H9 (cell line): Measurements from ENCODE around the gene PGS1. TPM values are rescaled to one million over a fixed set of nuclear protein-coding genes. Genes with fewer than 3 reads are reported as not detected.

Source experiments
- DNase-seq: peaks from one replicate; pipeline ENCODE4 v3.0.0-alpha.2; 2017
- H2AFZ ChIP-seq: one replicate; pipeline ENCODE4 v1.6.1; 2013; ENCODE audit warnings: mild to moderate bottlenecking, low read length, control low read depth, moderate library complexity
- H2AK5ac ChIP-seq: 2 replicates; pipeline ENCODE4 v1.6.1; 2013; ENCODE audit warnings: low read length, control low read depth, mixed read lengths; ENCODE audit not compliant: insufficient read length
- H2BK120ac ChIP-seq: one replicate; pipeline ENCODE4 v1.6.1; 2013; ENCODE audit warnings: low read depth, mild to moderate bottlenecking, low read length, control low read depth, inconsistent platforms; ENCODE audit not compliant: poor library complexity, severe bottlenecking
- H2BK12ac ChIP-seq: 2 replicates; pipeline ENCODE4 v1.6.1; 2013; ENCODE audit warnings: low read length, control low read depth, mixed read lengths, low read depth; ENCODE audit not compliant: insufficient read length
- H2BK15ac ChIP-seq: 2 replicates; pipeline ENCODE4 v1.6.1; 2013; ENCODE audit warnings: low read depth, low read length, control low read depth
- H2BK20ac ChIP-seq: one replicate; pipeline ENCODE4 v1.6.1; 2013; ENCODE audit warnings: low read depth, mild to moderate bottlenecking, low read length, control low read depth, inconsistent platforms; ENCODE audit not compliant: poor library complexity, severe bottlenecking
- H2BK5ac ChIP-seq: 2 replicates; pipeline ENCODE4 v1.6.1; 2013; ENCODE audit warnings: low read length, control low read depth, mixed read lengths; ENCODE audit not compliant: insufficient read length
- H3K14ac ChIP-seq: 2 replicates; pipeline ENCODE4 v1.6.1; 2013; ENCODE audit warnings: low read length, control low read depth; ENCODE audit not compliant: insufficient read depth
- H3K18ac ChIP-seq: 2 replicates; pipeline ENCODE4 v1.6.1; 2013; ENCODE audit warnings: low read depth, mild to moderate bottlenecking, mixed read lengths, low read length, control low read depth; ENCODE audit not compliant: insufficient read length
- H3K23ac ChIP-seq: 2 replicates; pipeline ENCODE4 v1.6.1; 2013; ENCODE audit warnings: low read length, control low read depth, mixed read lengths, low read depth; ENCODE audit not compliant: insufficient read length
- H3K23me2 ChIP-seq: 2 replicates; pipeline ENCODE4 v1.6.1; 2013; ENCODE audit warnings: low read depth, mild to moderate bottlenecking, mixed read lengths, low read length, control low read depth; ENCODE audit not compliant: insufficient read length, poor library complexity, severe bottlenecking
- H3K27ac ChIP-seq: 2 replicates; pipeline ENCODE4 v1.5.1; 2013; ENCODE audit warnings: low read length, control low read depth, mixed read lengths, low read depth; ENCODE audit not compliant: insufficient read length
- H3K27me3 ChIP-seq: 2 replicates; pipeline ENCODE4 v1.6.1; 2013; ENCODE audit warnings: low read length, control low read depth, inconsistent platforms; ENCODE audit not compliant: insufficient read depth
- H3K4ac ChIP-seq: 2 replicates; pipeline ENCODE4 v1.6.1; 2013; ENCODE audit warnings: low read depth, mild to moderate bottlenecking, control low read depth, inconsistent platforms, low read length, moderate library complexity
- H3K4me1 ChIP-seq: 2 replicates; pipeline ENCODE4 v1.6.1; 2013; ENCODE audit warnings: low read length, control low read depth, inconsistent platforms; ENCODE audit not compliant: insufficient read depth
- H3K4me2 ChIP-seq: 2 replicates; pipeline ENCODE4 v1.6.1; 2013; ENCODE audit warnings: low read length, control low read depth, mixed read lengths; ENCODE audit not compliant: insufficient read length, insufficient read depth
- H3K56ac ChIP-seq: 2 replicates; pipeline ENCODE4 v1.6.1; 2013; ENCODE audit warnings: low read depth, mild to moderate bottlenecking, mixed read lengths, low read length, control low read depth; ENCODE audit not compliant: insufficient read length
- H3K79me1 ChIP-seq: 2 replicates; pipeline ENCODE4 v1.6.1; 2013; ENCODE audit warnings: low read depth, mild to moderate bottlenecking, moderate library complexity, low read length, control low read depth, inconsistent platforms; ENCODE audit not compliant: insufficient read depth, poor library complexity, severe bottlenecking
- H3K79me2 ChIP-seq: 2 replicates; pipeline ENCODE4 v1.6.1; 2013; ENCODE audit warnings: low read length, control low read depth, inconsistent platforms; ENCODE audit not compliant: insufficient read depth
- H3K9ac ChIP-seq: 2 replicates; pipeline ENCODE4 v1.6.1; 2013; ENCODE audit warnings: low read length, control low read depth, mixed read lengths; ENCODE audit not compliant: insufficient read length; ENCODE audit errors: extremely low read depth
- H3K9me3 ChIP-seq: one replicate; pipeline ENCODE4 v1.6.1; 2013; ENCODE audit warnings: low read depth, low read length, inconsistent platforms; ENCODE audit not compliant: control insufficient read depth
- H3T11ph ChIP-seq: one replicate; pipeline ENCODE4 v1.6.1; 2013; ENCODE audit warnings: mild to moderate bottlenecking, low read length, control low read depth, inconsistent platforms
- H4K20me1 ChIP-seq: one replicate; pipeline ENCODE4 v1.6.1; 2013; ENCODE audit not compliant: control insufficient read depth, insufficient read length, insufficient read depth
- H4K5ac ChIP-seq: 2 replicates; pipeline ENCODE4 v1.6.1; 2013; ENCODE audit warnings: low read depth, mild to moderate bottlenecking, mixed read lengths, low read length, control low read depth; ENCODE audit not compliant: insufficient read length
- H4K8ac ChIP-seq: replicated peaks from 2 replicates; pipeline ENCODE4 v1.6.1; 2013; ENCODE audit warnings: low read length, control low read depth, mixed read lengths, low read depth; ENCODE audit not compliant: insufficient read length
- H4K91ac ChIP-seq: 2 replicates; pipeline ENCODE4 v1.6.1; 2013; ENCODE audit warnings: low read depth, mild to moderate bottlenecking, moderate library complexity, mixed read lengths, low read length, control low read depth; ENCODE audit not compliant: insufficient read length
- H3K27ac Mint-ChIP-seq, 3 experiments: 2 replicates in 2 of 3; 3 replicates in 1 of 3; pipeline ENCODE4 v1.8.0; 2020 to 2021; ENCODE audit warnings: mixed read lengths in 3 of 3, mild to moderate bottlenecking in 1 of 3, moderate library complexity in 1 of 3
- H3K27me3 Mint-ChIP-seq: 2 replicates; pipeline ENCODE4 v1.8.0; 2021; ENCODE audit warnings: low read depth, mild to moderate bottlenecking, moderate library complexity, mixed read lengths
- H3K36me3 Mint-ChIP-seq, 3 experiments: 2 replicates in 2 of 3; 3 replicates in 1 of 3; pipeline ENCODE4 v1.8.0; 2020 to 2021; ENCODE audit warnings: low read depth in 3 of 3, mixed read lengths in 3 of 3; ENCODE audit not compliant: insufficient read depth in 1 of 3
- H3K4me1 Mint-ChIP-seq, 2 experiments: 2 replicates each; pipeline ENCODE4 v1.8.0; 2020; ENCODE audit warnings: mixed read lengths in 2 of 2
- H3K4me3 Mint-ChIP-seq, 2 experiments: 2 replicates in 1 of 2; 3 replicates in 1 of 2; pipeline ENCODE4 v1.8.0; 2020 to 2021; ENCODE audit warnings: mild to moderate bottlenecking in 2 of 2, mixed read lengths in 2 of 2, moderate library complexity in 1 of 2
- H3K9me3 Mint-ChIP-seq, 2 experiments: 2 replicates in 1 of 2; 3 replicates in 1 of 2; pipeline ENCODE4 v1.8.0; 2020; ENCODE audit warnings: mild to moderate bottlenecking in 2 of 2, mixed read lengths in 2 of 2, moderate library complexity in 1 of 2
- WGBS: extraction: QIAGEN DNeasy Blood & Tissue Kit; methylation state at CpG from one replicate; pipeline ENCODE4 v1.1.7; 2013; ENCODE audit warnings: missing lambda C conversion rate, low lambda C conversion rate, mixed read lengths; ENCODE audit not compliant: insufficient read length; ENCODE audit errors: extremely low coverage; 5-methylcytosine and 5-hydroxymethylcytosine counted together
- total RNA-seq: library from RNA; stranded (reverse); gene quantifications from 2 replicates; pipeline ENCODE4 v1.2.1, GENCODE V29; 2021
- TF ChIP-seq, protein P1 (sequence below): fragments of 200-600 bp; sonication (generic); conservative IDR thresholded peaks from 3 replicates; pipeline ENCODE4 v1.8.0; 2021; ENCODE audit warnings: antibody characterized with exemption, mild to moderate bottlenecking

The PGS1 gene
- total RNA-seq, 1 experiment from 2014 or later = 45.7 TPM

- Histone ChIP-seq H3K27me3 (no peaks in the 10 kb centered on the region), H3T11ph (no peak overlapping the region), H3K4me1 (peaks cover 17% of the 10 kb centered on the region; the same call in 1 of the 2 replicates), H3K23ac (no peak overlapping the region), H4K91ac (no peak overlapping the region), H3K23me2 (peaks cover 23% of the 10 kb centered on the region), H3K4me2 (no peak overlapping the region), H3K18ac (no peak overlapping the region), H2BK5ac (no peak overlapping the region), H3K79me2 (peaks cover 15% of the 10 kb centered on the region; the same call in 1 of the 2 replicates), H3K56ac (no peak overlapping the region), H4K20me1 (no peaks in the 10 kb centered on the region), H3K4ac (no peak overlapping the region), H2BK15ac (no peak overlapping the region), H2AK5ac (no peak overlapping the region), H3K9me3 (no peaks in the 10 kb centered on the region), H2BK120ac (no peak overlapping the region), H3K27ac (no peak overlapping the region), H2BK20ac (no peak overlapping the region), H2AFZ (no peak overlapping the region), H3K14ac (no peak overlapping the region), H3K9ac (no peak overlapping the region), H4K5ac (no peak overlapping the region), H2BK12ac (no peak overlapping the region), H4K8ac (no peak overlapping the region), H3K79me1 (no peaks in the 10 kb centered on the region)
- whole genome bisulfite sequencing = no CpG with 5 or more reads among the region's 3 CpGs
- Mint-ChIP-seq H3K27ac (peak overlapping the region in 1 of 3 experiments; percentile 92; a peak in 2 of 7 replicates), H3K9me3 (peaks cover 0 to 4% of the 10 kb centered on the region in 2 experiments; a peak in 2 of 5 replicates), H3K27me3 (peaks cover 58% of the 10 kb centered on the region), H3K4me3 (peak overlapping the region in 1 of 2 experiments; percentile 71; a peak in 4 of 5 replicates), H3K36me3 (peaks cover 14 to 21% (median 14%) of the 10 kb centered on the region in 3 experiments; a peak in 6 of 7 replicates), H3K4me1 (peaks cover 59 to 67% of the 10 kb centered on the region in 2 experiments)
- peak; percentile 42 for DNase-seq
- TF ChIP-seq, protein P1, sequence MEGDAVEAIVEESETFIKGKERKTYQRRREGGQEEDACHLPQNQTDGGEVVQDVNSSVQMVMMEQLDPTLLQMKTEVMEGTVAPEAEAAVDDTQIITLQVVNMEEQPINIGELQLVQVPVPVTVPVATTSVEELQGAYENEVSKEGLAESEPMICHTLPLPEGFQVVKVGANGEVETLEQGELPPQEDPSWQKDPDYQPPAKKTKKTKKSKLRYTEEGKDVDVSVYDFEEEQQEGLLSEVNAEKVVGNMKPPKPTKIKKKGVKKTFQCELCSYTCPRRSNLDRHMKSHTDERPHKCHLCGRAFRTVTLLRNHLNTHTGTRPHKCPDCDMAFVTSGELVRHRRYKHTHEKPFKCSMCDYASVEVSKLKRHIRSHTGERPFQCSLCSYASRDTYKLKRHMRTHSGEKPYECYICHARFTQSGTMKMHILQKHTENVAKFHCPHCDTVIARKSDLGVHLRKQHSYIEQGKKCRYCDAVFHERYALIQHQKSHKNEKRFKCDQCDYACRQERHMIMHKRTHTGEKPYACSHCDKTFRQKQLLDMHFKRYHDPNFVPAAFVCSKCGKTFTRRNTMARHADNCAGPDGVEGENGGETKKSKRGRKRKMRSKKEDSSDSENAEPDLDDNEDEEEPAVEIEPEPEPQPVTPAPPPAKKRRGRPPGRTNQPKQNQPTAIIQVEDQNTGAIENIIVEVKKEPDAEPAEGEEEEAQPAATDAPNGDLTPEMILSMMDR = no peak
Observed at GRCh38 chr17:78355701-78356100, 22.7 kb upstream of the PGS1 start.
